Cortex of kidney (tissue), 1 donor: Measurements from ENCODE around the gene MSX1.

ENCODE experiments used
- DNase-seq: peaks from one replicate; lab custom pipeline; 2025; lab: John Stamatoyannopoulos, UW

MSX1 gene

GRCh38 chr4:4841156-4841555 lies 18.3 kb upstream of the MSX1 start:
- no peak for DNase-seq

GRCh38 chr4:4842476-4843441 lies 16.7 kb upstream of the MSX1 start:
- DNase-seq: no peak

GRCh38 chr4:4843635-4844291 lies 15.7 kb upstream of the MSX1 start:
- no peak for DNase-seq

- no peak for DNase-seq
Observed at GRCh38 chr4:4845027-4845426, 14.4 kb upstream of the MSX1 start.

- no peak for DNase-seq
Observed at GRCh38 chr4:4847011-4847410, 12.5 kb upstream of the MSX1 start.

GRCh38 chr4:4848540-4848939 lies 10.9 kb upstream of the MSX1 start:
- DNase-seq: no peak

GRCh38 chr4:4849106-4849505 lies 10.4 kb upstream of the MSX1 start:
- DNase-seq: no peak

GRCh38 chr4:4849524-4850193 lies 9.8 kb upstream of the MSX1 start:
- no peak for DNase-seq

- no peak for DNase-seq
Observed at GRCh38 chr4:4851081-4851480, 8.4 kb upstream of the MSX1 start.

- no peak for DNase-seq
Observed at GRCh38 chr4:4851906-4852305, 7.6 kb upstream of the MSX1 start.

- no peak for DNase-seq
Observed at GRCh38 chr4:4852591-4853362, 6.7 kb upstream of the MSX1 start.

GRCh38 chr4:4853371-4853823 lies 6.1 kb upstream of the MSX1 start:
- no peak for DNase-seq

- DNase-seq: no peak
Observed at GRCh38 chr4:4853921-4854648, 5.4 kb upstream of the MSX1 start.

- no peak for DNase-seq
Observed at GRCh38 chr4:4854649-4855295, 4.7 kb upstream of the MSX1 start.

- DNase-seq: no peak
Observed at GRCh38 chr4:4855301-4856070, 4.0 kb upstream of the MSX1 start.

- DNase-seq: no peak
Observed at GRCh38 chr4:4856071-4857000, 3.1 kb upstream of the MSX1 start.

- DNase-seq: no peak
Observed at GRCh38 chr4:4857001-4857808, 2.3 kb upstream of the MSX1 start.
